Measurements from ENCODE around the gene LIMCH1.

The LIMCH1 gene

DNA sequence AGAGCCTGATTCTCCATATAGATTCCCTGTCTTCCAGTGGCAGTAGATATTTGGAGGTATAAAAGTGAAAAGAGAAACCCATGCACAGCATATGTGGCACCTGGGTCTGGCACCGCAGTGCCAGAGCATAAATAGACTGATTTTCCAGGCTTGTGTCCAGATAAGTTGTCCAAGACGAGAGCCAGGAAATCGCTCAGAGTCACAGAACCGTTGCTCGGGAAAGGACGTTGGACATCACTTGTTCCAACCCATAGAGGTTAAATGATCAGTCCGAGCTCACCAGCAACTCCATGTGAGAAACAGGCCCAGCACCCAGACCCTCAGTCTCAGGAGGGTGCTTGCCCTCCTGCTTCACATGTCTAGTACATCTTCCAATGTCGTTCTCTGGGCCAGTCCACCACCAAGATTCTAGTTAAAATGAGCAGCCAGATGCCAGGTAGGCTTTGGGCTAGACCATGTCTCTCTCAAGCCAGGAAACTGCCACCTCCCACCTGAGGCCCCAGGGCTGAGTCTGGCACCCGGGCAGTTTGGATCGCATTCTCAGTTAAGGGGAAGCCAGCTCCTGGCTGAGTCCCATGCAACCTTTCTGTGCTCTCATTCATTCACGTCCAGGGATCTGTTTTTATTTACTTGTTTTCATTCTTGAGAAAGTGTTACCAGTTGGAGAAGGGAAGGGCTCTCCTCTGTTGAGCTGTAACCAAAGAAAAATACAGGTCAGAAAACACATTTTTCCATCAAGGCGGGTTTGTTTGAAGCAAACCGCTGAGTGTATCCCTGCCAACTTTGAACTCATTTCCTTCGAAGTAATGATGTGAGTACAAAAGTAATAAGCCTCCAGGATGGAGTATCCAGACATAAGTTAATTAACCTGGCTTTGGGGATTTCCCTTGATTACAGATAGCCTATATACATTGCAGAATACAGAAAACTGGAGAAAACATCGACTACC is 118.9 kb downstream of the LIMCH1 start:
- Histone ChIP-seq H3K27ac (ENCODE audit: insufficient read depth, low read length, poor library complexity, severe bottlenecking) (no peak overlapping the region), H3K9me3 (ENCODE audit: control insufficient read depth, low read length) (no peaks in the 10 kb centered on the region), H3K27me3 (replicated peaks; ENCODE audit: control insufficient read depth, insufficient read depth, low read length, poor library complexity, severe bottlenecking) (no peaks in the 10 kb centered on the region), H3K4me1 (ENCODE audit: control insufficient read depth, insufficient read depth, low read length, poor library complexity, severe bottlenecking) (no peaks in the 10 kb centered on the region), H3K36me3 (ENCODE audit: control insufficient read depth, insufficient read depth, low read length) (no peaks in the 10 kb centered on the region), H3K4me3 (ENCODE audit: insufficient read depth, low read depth, low read length, poor library complexity, severe bottlenecking) (no peak overlapping the region)
- no peak for DNase-seq

DNA sequence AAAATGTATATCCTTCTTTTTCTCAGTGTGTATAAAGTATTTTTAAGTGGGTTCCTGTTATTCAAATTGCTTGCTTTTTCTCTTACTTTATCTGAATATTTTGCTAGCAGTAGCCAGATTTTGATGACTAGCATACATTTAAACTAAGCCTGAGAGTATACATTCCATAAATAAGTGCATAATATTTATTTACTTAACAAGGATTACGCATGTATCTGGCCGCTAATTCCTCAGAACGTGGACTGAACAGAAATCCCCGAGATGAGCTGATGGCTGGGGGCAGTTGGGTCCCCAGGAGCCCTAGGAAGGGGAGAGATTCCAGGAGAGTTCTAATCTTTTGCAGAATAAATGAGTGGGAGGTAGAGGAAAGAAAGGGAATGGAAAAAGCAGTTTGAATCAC is 119.6 kb downstream of the LIMCH1 start:
- DNase-seq, result no peak
- Histone ChIP-seq H3K4me1 (ENCODE audit: control insufficient read depth, insufficient read depth, low read length, poor library complexity, severe bottlenecking) (no peaks in the 10 kb centered on the region), H3K36me3 (ENCODE audit: control insufficient read depth, insufficient read depth, low read length) (no peaks in the 10 kb centered on the region), H3K9me3 (ENCODE audit: control insufficient read depth, low read length) (no peaks in the 10 kb centered on the region), H3K4me3 (ENCODE audit: insufficient read depth, low read depth, low read length, poor library complexity, severe bottlenecking) (no peak overlapping the region), H3K27me3 (replicated peaks; ENCODE audit: control insufficient read depth, insufficient read depth, low read length, poor library complexity, severe bottlenecking) (no peaks in the 10 kb centered on the region), H3K27ac (ENCODE audit: insufficient read depth, low read length, poor library complexity, severe bottlenecking) (no peak overlapping the region)

DNA sequence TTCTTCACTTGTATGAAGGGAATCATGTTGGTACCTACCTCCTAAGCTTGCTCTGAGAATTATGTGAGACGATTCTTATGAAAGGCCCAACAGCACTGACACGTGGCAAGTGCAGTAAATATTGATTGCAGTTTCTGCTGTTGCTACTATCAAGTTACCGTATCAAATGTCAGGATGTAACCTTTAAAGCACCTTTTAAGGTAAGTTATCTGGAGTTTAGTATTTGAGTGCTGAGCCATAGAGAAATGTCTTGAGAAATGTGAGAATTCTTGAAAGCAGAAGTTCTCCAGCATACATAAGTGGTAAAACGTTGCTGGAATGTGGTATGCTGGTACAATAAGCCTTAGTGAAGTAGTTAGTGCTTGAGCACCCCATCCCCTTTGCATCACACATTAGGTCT is 120.2 kb downstream of the LIMCH1 start:
- no peaks in the 10 kb centered on the region for H3K27me3 ChIP-seq (replicated peaks; ENCODE audit: control insufficient read depth, insufficient read depth, low read length, poor library complexity, severe bottlenecking)
- H3K9me3 ChIP-seq (ENCODE audit: control insufficient read depth, low read length), result no peaks in the 10 kb centered on the region
- H3K27ac ChIP-seq (ENCODE audit: insufficient read depth, low read length, poor library complexity, severe bottlenecking), result no peak overlapping the region

DNA sequence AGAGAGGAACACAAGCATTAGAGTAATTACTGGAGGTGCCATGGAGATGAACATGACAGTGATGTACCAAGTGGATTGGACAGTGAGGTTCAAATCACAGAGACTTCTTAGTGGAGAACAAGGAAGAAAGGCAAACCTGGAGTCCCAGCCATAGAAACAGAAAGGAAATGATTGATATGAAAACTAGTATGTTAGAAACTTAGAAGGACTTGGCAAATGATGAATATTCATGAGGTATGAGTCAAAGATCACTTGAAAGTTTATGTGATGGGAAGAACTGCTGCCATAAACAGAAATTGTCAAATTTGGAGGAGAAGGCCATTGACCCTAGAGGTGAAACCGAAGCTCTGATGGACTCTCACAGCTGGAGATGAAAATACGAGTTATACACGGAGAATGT is 122.4 kb downstream of the LIMCH1 start:
- Histone ChIP-seq H3K27ac (ENCODE audit: insufficient read depth, low read length, poor library complexity, severe bottlenecking) (no peak overlapping the region), H3K9me3 (ENCODE audit: control insufficient read depth, low read length) (no peaks in the 10 kb centered on the region), H3K36me3 (ENCODE audit: control insufficient read depth, insufficient read depth, low read length) (no peaks in the 10 kb centered on the region), H3K4me3 (ENCODE audit: insufficient read depth, low read depth, low read length, poor library complexity, severe bottlenecking) (no peak overlapping the region), H3K27me3 (replicated peaks; ENCODE audit: control insufficient read depth, insufficient read depth, low read length, poor library complexity, severe bottlenecking) (no peaks in the 10 kb centered on the region), H3K4me1 (ENCODE audit: control insufficient read depth, insufficient read depth, low read length, poor library complexity, severe bottlenecking) (no peaks in the 10 kb centered on the region)
- DNase-seq, result no peak

More for the DNA sequence above, 120.2 kb downstream of the LIMCH1 start:
- no peak for DNase-seq
- H3K4me3 ChIP-seq (ENCODE audit: insufficient read depth, low read depth, low read length, poor library complexity, severe bottlenecking), result no peak overlapping the region
- H3K36me3 ChIP-seq (ENCODE audit: control insufficient read depth, insufficient read depth, low read length), result no peaks in the 10 kb centered on the region
- no peaks in the 10 kb centered on the region for H3K4me1 ChIP-seq (ENCODE audit: control insufficient read depth, insufficient read depth, low read length, poor library complexity, severe bottlenecking)

DNA sequence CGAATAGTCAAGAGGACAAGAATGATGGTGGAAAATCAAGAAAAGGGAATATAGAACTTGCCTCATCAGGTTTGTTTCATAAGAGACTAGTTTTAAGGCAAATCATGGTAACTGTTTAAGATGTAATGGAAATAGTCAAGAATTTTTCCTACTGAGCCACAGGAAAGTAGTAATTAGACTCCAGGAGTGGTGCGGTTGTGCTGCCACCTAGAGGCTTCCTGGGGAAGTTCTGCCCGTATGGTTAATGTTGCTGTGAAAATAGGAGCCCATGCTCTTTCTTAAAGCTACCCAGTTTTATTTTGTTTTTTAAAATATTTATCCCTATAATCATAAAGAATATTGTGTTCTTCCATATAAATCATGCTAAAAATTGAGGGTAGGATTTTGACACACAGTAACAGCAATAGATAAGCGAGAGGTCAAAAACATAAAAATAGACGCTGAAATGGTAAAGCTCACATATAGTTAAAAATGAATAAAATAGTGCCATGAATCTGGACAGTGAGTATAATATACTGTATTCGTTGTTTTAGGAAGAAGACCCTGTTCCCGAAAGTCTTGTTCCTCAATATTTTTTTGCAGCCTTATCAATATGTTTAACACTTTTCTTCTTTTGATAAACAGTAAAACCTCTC is 123.6 kb downstream of the LIMCH1 start:
- no peaks in the 10 kb centered on the region for H3K27me3 ChIP-seq (replicated peaks; ENCODE audit: control insufficient read depth, insufficient read depth, low read length, poor library complexity, severe bottlenecking)
- H3K27ac ChIP-seq (ENCODE audit: insufficient read depth, low read length, poor library complexity, severe bottlenecking), result no peak overlapping the region
- H3K4me1 ChIP-seq (ENCODE audit: control insufficient read depth, insufficient read depth, low read length, poor library complexity, severe bottlenecking), result no peaks in the 10 kb centered on the region
- no peak overlapping the region for H3K4me3 ChIP-seq (ENCODE audit: insufficient read depth, low read depth, low read length, poor library complexity, severe bottlenecking)
- no peak for DNase-seq
- H3K9me3 ChIP-seq (ENCODE audit: control insufficient read depth, low read length), result no peaks in the 10 kb centered on the region
- H3K36me3 ChIP-seq (ENCODE audit: control insufficient read depth, insufficient read depth, low read length), result no peaks in the 10 kb centered on the region

DNA sequence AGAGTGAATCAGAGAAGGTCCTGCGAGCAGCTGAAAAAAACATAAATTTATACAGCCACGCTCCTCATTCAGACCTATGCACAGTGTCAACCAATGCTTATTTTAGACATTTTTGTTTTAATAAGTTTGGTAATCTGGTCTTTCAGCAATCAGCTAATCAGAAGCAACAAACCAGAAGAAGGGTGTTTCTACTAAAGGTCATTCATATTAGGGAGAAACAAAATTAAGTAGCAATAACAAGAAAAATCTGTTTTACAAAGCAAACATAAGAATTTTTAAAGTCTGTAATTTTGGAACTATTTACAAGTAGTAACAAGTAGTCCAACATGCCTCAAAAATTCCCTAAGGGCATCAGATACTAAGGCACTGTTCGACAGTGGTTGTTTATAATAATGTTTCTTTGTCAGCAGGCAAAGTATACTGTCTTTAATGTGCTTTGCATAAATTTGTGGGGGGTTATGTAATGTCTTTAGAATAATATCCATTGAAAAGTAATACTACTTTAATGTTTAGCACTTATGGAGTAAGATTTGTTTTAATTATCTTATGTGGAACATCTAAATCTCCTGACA is 127.8 kb downstream of the LIMCH1 start:
- no peak for DNase-seq
- Histone ChIP-seq H3K9me3 (ENCODE audit: control insufficient read depth, low read length) (no peaks in the 10 kb centered on the region), H3K27me3 (replicated peaks; ENCODE audit: control insufficient read depth, insufficient read depth, low read length, poor library complexity, severe bottlenecking) (no peaks in the 10 kb centered on the region), H3K36me3 (ENCODE audit: control insufficient read depth, insufficient read depth, low read length) (no peaks in the 10 kb centered on the region), H3K27ac (ENCODE audit: insufficient read depth, low read length, poor library complexity, severe bottlenecking) (no peak overlapping the region), H3K4me1 (ENCODE audit: control insufficient read depth, insufficient read depth, low read length, poor library complexity, severe bottlenecking) (no peaks in the 10 kb centered on the region), H3K4me3 (ENCODE audit: insufficient read depth, low read depth, low read length, poor library complexity, severe bottlenecking) (no peak overlapping the region)

DNA sequence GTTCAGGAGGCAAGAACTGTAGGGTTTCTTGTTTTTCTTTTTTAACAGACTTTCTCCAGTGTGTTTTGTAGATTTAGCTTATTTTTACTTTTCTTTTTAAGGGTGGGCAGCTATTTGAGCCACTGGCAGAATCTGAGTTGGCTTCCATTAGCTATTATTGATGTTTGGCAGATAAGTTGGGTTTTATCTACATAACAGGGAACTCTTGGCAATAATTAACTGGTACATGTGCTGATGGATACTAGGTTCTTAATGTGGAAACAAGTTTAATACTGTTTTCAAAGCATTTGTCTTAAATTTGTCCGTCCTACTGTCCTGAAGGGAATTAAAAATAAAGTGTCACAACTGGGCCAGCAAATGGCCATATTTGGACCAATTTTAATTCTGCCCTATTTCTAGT is 130.1 kb downstream of the LIMCH1 start:
- no peak for DNase-seq
- H3K9me3 ChIP-seq (ENCODE audit: control insufficient read depth, low read length), result no peaks in the 10 kb centered on the region
- H3K36me3 ChIP-seq (ENCODE audit: control insufficient read depth, insufficient read depth, low read length), result no peaks in the 10 kb centered on the region
- no peaks in the 10 kb centered on the region for H3K27me3 ChIP-seq (replicated peaks; ENCODE audit: control insufficient read depth, insufficient read depth, low read length, poor library complexity, severe bottlenecking)
- H3K27ac ChIP-seq (ENCODE audit: insufficient read depth, low read length, poor library complexity, severe bottlenecking), result no peak overlapping the region
- no peak overlapping the region for H3K4me3 ChIP-seq (ENCODE audit: insufficient read depth, low read depth, low read length, poor library complexity, severe bottlenecking)
- no peaks in the 10 kb centered on the region for H3K4me1 ChIP-seq (ENCODE audit: control insufficient read depth, insufficient read depth, low read length, poor library complexity, severe bottlenecking)

DNA sequence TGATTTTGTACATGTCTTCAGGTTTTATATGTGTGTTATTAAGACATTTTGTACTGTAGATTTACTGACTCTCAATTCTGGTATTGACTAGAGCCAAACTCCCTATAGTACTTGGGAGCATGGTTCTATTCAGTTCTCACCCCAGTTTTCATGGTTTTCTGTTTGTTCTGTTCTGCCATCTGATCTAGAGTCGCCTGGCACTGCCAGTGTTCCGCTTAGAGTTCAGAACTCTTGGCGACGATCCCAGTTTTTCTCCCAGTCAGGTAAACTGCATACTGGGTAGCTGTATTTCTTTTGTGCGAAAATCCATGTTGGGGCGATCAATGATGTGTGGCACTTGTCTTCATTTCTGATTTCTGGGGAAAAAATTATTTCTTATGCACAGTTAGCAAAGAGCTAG is 132.6 kb downstream of the LIMCH1 start:
- H3K9me3 ChIP-seq (ENCODE audit: control insufficient read depth, low read length), result no peaks in the 10 kb centered on the region

DNA sequence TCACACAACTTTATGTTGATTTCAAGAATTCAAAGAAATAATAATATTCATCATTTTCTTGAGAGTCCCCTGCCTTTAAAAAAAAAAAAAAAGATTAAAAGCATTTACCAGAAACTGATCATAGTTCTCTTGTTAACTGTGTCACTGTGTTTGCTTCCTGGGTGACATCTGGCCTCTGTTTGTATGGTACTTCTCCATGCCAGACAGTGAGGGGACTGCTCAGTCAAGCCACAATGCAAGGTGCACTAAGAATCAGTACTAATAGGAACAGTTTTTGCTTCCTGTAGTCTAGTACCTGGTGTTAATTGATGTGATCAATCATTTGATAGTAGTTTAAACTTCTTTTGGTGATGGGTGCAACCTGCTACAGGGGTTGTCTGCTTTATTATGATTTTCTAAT is 133.0 kb downstream of the LIMCH1 start:
- H3K9me3 ChIP-seq (ENCODE audit: control insufficient read depth, low read length), result no peaks in the 10 kb centered on the region
- H3K4me3 ChIP-seq (ENCODE audit: insufficient read depth, low read depth, low read length, poor library complexity, severe bottlenecking), result no peak overlapping the region
- H3K36me3 ChIP-seq (ENCODE audit: control insufficient read depth, insufficient read depth, low read length), result no peaks in the 10 kb centered on the region
- no peak overlapping the region for H3K27ac ChIP-seq (ENCODE audit: insufficient read depth, low read length, poor library complexity, severe bottlenecking)
- no peak for DNase-seq
- H3K27me3 ChIP-seq (replicated peaks; ENCODE audit: control insufficient read depth, insufficient read depth, low read length, poor library complexity, severe bottlenecking), result no peaks in the 10 kb centered on the region
- no peaks in the 10 kb centered on the region for H3K4me1 ChIP-seq (ENCODE audit: control insufficient read depth, insufficient read depth, low read length, poor library complexity, severe bottlenecking)

More for the DNA sequence above, 132.6 kb downstream of the LIMCH1 start:
- no peak overlapping the region for H3K4me3 ChIP-seq (ENCODE audit: insufficient read depth, low read depth, low read length, poor library complexity, severe bottlenecking)
- no peak overlapping the region for H3K27ac ChIP-seq (ENCODE audit: insufficient read depth, low read length, poor library complexity, severe bottlenecking)
- DNase-seq, result no peak
- H3K36me3 ChIP-seq (ENCODE audit: control insufficient read depth, insufficient read depth, low read length), result no peaks in the 10 kb centered on the region
- no peaks in the 10 kb centered on the region for H3K27me3 ChIP-seq (replicated peaks; ENCODE audit: control insufficient read depth, insufficient read depth, low read length, poor library complexity, severe bottlenecking)
- no peaks in the 10 kb centered on the region for H3K4me1 ChIP-seq (ENCODE audit: control insufficient read depth, insufficient read depth, low read length, poor library complexity, severe bottlenecking)
